Thyroid gland (tissue), 4 donors: ENCODE data around the gene SIAH3.

Experiments
- POLR2A ChIP-seq, 2 donors: fragments of 450-650 bp; IDR thresholded peaks; one replicate each; pipeline ENCODE4 v1.6.1; 2017; ENCODE audit warnings: antibody characterized with exemption in 2 of 2, mild to moderate bottlenecking in 2 of 2, moderate library complexity in 1 of 2
- TF ChIP-seq, protein P1 (sequence below), 6 experiments: fragments of 200-600 bp in 3 of 6; fragments of 450-650 bp in 3 of 6; sonication (generic) in 3 of 6; IDR thresholded peaks; one replicate each; pipeline ENCODE4 v1.5.1; 2016 to 2019; ENCODE audit warnings: antibody characterized with exemption in 6 of 6, mild to moderate bottlenecking in 2 of 6, inconsistent platforms in 1 of 6, moderate library complexity in 1 of 6

GRCh38 chr13:45796426-45797235 is 54.9 kb downstream of the SIAH3 start:
- TF ChIP-seq, protein P1, sequence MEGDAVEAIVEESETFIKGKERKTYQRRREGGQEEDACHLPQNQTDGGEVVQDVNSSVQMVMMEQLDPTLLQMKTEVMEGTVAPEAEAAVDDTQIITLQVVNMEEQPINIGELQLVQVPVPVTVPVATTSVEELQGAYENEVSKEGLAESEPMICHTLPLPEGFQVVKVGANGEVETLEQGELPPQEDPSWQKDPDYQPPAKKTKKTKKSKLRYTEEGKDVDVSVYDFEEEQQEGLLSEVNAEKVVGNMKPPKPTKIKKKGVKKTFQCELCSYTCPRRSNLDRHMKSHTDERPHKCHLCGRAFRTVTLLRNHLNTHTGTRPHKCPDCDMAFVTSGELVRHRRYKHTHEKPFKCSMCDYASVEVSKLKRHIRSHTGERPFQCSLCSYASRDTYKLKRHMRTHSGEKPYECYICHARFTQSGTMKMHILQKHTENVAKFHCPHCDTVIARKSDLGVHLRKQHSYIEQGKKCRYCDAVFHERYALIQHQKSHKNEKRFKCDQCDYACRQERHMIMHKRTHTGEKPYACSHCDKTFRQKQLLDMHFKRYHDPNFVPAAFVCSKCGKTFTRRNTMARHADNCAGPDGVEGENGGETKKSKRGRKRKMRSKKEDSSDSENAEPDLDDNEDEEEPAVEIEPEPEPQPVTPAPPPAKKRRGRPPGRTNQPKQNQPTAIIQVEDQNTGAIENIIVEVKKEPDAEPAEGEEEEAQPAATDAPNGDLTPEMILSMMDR (IDR thresholded peaks at IDR 0.05) = no peak
- TF ChIP-seq POLR2A (IDR thresholded peaks at IDR 0.05) = no peak
